HG03066 (cell line): Measurements from ENCODE around the gene PRKAR1B.

Source experiments
- ATAC-seq: cut with Tn5 transposase; IDR thresholded peaks from one replicate; pipeline ENCODE4 v1.9.1; 2021; ENCODE audit warnings: low read depth; ENCODE audit not compliant: unreplicated experiment

Gene PRKAR1B

DNA sequence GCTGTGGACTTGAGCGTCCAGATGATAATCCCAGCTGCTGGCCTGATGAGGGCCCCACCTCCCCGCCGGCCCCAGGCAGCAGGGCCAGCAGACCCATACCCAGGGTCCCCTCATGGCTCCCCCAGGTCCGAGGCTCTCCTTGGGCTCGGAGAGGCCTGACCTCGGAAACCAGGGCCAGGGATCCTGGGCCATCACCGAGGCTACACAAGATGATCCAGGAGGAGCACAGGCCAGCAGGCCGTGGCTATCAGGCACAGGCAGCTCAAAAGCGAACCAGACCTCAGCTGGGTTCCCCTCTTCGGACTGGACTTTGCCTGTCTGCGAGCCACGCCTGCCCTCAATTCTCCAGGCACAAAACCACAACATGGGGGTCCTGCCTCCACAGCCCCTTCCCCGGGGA is 224.8 kb downstream of the PRKAR1B start:
- no peak for ATAC-seq

DNA sequence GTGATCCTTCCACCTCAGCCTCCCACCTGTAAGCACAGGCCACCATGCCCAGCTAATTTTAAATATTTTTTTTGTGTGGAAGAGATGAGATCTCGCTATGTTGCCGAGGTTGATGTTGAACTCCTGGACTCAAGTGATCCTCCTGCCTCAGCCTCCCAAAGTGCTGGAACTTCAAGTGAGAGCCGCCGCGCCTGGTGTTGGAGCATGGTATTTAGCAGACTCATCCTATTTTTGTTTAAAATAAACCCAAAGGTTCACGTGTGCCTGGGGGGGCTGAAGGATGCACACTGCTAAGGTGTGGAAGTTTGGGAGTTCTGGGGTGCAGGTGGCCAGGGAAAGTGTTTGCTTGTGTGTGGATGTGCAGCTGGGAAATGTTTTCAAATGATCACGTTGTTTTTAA is 225.6 kb downstream of the PRKAR1B start:
- ATAC-seq = no peak

DNA sequence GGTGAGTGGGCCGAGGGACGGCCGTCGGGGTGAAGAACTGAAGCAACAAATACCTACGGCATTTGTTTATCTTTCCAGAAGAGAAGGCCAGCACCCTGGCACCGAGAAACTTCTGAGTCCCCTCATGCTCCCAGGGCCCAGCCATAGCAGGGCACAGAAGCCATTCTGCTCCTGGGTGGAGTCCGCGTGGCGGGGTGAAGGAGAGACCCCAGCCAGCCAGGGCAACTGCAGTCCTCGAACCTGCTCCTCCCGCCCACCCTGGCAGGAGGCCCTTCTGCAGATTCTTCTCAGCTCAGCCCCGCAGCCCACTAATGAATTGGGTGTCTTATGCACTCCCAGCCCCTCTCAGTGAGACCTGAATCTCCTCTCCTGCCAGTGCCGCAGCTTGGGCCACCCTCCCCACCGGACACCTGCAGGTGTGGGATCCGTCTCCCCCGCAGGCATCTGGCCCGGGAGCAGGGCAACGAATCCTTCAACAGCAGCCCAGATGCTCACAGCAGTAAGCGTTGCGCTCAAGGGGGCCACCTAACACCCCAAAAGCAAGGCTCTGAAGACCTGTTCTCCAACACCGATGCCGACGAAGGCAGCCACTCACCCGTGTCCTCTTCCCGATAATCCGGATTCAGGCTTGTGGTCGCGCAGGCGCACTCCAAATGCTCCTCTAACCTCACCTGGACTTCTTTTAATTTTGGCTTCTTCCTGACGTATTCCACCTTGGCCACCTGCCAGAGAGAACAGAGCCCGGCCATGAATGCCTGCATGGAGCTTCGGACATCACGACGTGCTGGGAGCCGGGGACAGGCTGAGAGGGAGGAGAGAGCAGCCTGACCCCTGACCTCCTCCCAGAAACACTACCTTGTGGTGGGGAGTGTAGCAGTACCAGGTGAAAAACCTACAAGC is 226.3 kb downstream of the PRKAR1B start:
- no peak for ATAC-seq

DNA sequence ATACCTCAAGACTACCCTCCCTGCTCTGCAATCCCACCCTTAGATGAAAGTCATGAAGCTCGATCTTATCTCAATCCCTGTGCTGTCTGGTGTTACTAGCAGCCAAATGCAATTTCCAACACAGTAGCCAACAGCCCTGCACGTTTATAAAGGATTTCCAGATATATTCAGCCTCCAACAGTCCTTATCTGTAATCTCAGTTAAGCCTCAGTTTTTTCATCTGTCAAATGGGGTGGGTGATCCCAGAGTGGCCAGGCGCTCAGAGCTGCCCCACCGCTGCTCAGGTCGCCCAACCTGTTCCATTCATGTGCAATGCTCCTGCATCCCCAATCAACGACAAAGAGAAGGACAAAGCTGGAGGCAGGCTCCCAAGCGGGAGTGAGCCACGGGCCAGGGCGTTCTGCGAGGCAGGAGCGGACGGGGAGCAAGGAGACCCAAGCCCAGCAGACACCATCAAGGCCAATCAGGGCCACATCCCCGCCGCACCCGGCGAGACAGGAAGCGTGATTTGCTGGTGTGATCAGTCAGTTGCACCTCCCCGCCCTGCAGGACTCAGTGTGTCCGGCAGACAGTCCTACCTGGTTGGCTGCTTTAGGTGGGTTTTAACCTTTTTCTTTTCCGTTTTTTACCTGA is 227.1 kb downstream of the PRKAR1B start:
- ATAC-seq = no peak
